Mucosa of rectum (tissue), 2 donors: ENCODE measurements around the gene SERINC1.
"Not testable (repeated sequence)": the region's sequence is repeated elsewhere in the genome, so short reads cannot be mapped to it uniquely, and the experiment has no call there.

ENCODE experiments used
- H3K27ac ChIP-seq, 2 donors: one replicate each; pipeline ENCODE4 v1.7.0; 2013; ENCODE audit warnings: inconsistent platforms in 2 of 2, low read depth in 2 of 2, low read length in 2 of 2
- H3K27me3 ChIP-seq, 2 donors: one replicate each; pipeline ENCODE4 v1.7.0; 2013; ENCODE audit warnings: low read length in 2 of 2; ENCODE audit not compliant: control insufficient read depth in 2 of 2, insufficient read depth in 2 of 2
- H3K36me3 ChIP-seq, 2 donors: one replicate each; pipeline ENCODE4 v1.7.0; 2013; ENCODE audit warnings: low read length in 2 of 2; ENCODE audit not compliant: control insufficient read depth in 2 of 2, insufficient read depth in 2 of 2
- H3K4me1 ChIP-seq, 2 donors: one replicate each; pipeline ENCODE4 v1.7.0; 2013; ENCODE audit warnings: low read length in 2 of 2, mild to moderate bottlenecking in 1 of 2; ENCODE audit not compliant: control insufficient read depth in 2 of 2, insufficient read depth in 2 of 2
- H3K4me3 ChIP-seq, 2 donors: one replicate each; pipeline ENCODE4 v1.7.0; 2013; ENCODE audit warnings: low read length in 2 of 2
- H3K9ac ChIP-seq, 2 donors: one replicate each; pipeline ENCODE4 v1.7.0; 2013; ENCODE audit warnings: low read length in 2 of 2, low read depth in 1 of 2, mild to moderate bottlenecking in 1 of 2
- H3K9me3 ChIP-seq, 2 donors: one replicate each; pipeline ENCODE4 v1.7.0; 2013; ENCODE audit warnings: low read length in 2 of 2; ENCODE audit not compliant: control insufficient read depth in 2 of 2
- donor health status: healthy.
- donor health status: Normal muscosa, but diverticular disease.

The SERINC1 gene

GRCh38 chr6:122471107-122472021 lies at the start of gene SERINC1:
Gene SERINC1 (minus strand): TSS chr6:122471807. CDS start chr6:122471737, 70 bp downstream.
- peaks cover 0 to 7% of the 10 kb centered on the region in 2 donors for H3K4me1 ChIP-seq
- H3K9me3 ChIP-seq: no peaks in the 10 kb centered on the region

GRCh38 chr6:122511193-122511924 lies 39.8 kb upstream of the SERINC1 start:
- Histone ChIP-seq H3K36me3 (no peaks in the 10 kb centered on the region), H3K4me1 (no peaks in the 10 kb centered on the region), H3K9me3 (no peaks in the 10 kb centered on the region), H3K27ac (no peak overlapping the region), H3K4me3 (no peak overlapping the region), H3K27me3 (no peaks in the 10 kb centered on the region), H3K9ac (no peak overlapping the region)

More at GRCh38 chr6:122471107-122472021, at the start of gene SERINC1:
- H3K27ac ChIP-seq: peak within 1 kb of the TSS; percentile 97 to 98
- H3K36me3 ChIP-seq: no peaks in the 10 kb centered on the region
- H3K4me3 ChIP-seq: peak within 1 kb of the TSS; percentile 100
- H3K9ac ChIP-seq: peak within 1 kb of the TSS; percentile 97 to 99
- no peaks in the 10 kb centered on the region for H3K27me3 ChIP-seq

GRCh38 chr6:122505170-122505569 lies 33.6 kb upstream of the SERINC1 start:
- H3K27me3 ChIP-seq, H3K4me1 ChIP-seq, H3K4me3 ChIP-seq, H3K9ac ChIP-seq, H3K36me3 ChIP-seq, H3K27ac ChIP-seq: not testable (repeated sequence)
- H3K9me3 ChIP-seq: peaks cover 8 to 11% of the 10 kb centered on the region in 2 donors

GRCh38 chr6:122501475-122501874 lies 29.9 kb upstream of the SERINC1 start:
- Histone ChIP-seq H3K36me3 (no peaks in the 10 kb centered on the region), H3K9ac (no peak overlapping the region), H3K27ac (no peak overlapping the region), H3K9me3 (peaks cover 11 to 18% of the 10 kb centered on the region in 2 donors), H3K4me3 (no peak overlapping the region), H3K27me3 (no peaks in the 10 kb centered on the region), H3K4me1 (no peaks in the 10 kb centered on the region)

GRCh38 chr6:122495612-122496011 lies 24.0 kb upstream of the SERINC1 start:
- H3K9ac ChIP-seq: no peak overlapping the region
- no peaks in the 10 kb centered on the region for H3K27me3 ChIP-seq
- H3K4me3 ChIP-seq: no peak overlapping the region
- no peak overlapping the region for H3K27ac ChIP-seq
- no peaks in the 10 kb centered on the region for H3K36me3 ChIP-seq
- no peaks in the 10 kb centered on the region for H3K4me1 ChIP-seq
- peaks cover 2 to 7% of the 10 kb centered on the region in 2 donors for H3K9me3 ChIP-seq

GRCh38 chr6:122494665-122495272 lies 23.2 kb upstream of the SERINC1 start:
- peaks cover 2 to 7% of the 10 kb centered on the region in 2 donors for H3K9me3 ChIP-seq
- H3K27ac ChIP-seq: no peak overlapping the region
- H3K36me3 ChIP-seq: no peaks in the 10 kb centered on the region
- no peak overlapping the region for H3K4me3 ChIP-seq
- no peaks in the 10 kb centered on the region for H3K4me1 ChIP-seq
- H3K9ac ChIP-seq: no peak overlapping the region
- no peaks in the 10 kb centered on the region for H3K27me3 ChIP-seq

GRCh38 chr6:122491919-122492555 lies 20.4 kb upstream of the SERINC1 start:
- Histone ChIP-seq H3K9me3 (peaks cover under 1 to 2% of the 10 kb centered on the region in 2 donors), H3K9ac (no peak overlapping the region), H3K4me3 (no peak overlapping the region), H3K4me1 (no peaks in the 10 kb centered on the region), H3K36me3 (no peaks in the 10 kb centered on the region), H3K27me3 (no peaks in the 10 kb centered on the region), H3K27ac (no peak overlapping the region)

- Histone ChIP-seq H3K4me3 (no peak overlapping the region), H3K27me3 (no peaks in the 10 kb centered on the region)
These were observed 19.0 kb upstream of the SERINC1 start for GRCh38 chr6:122490607-122491006.

GRCh38 chr6:122484760-122485159 lies 13.2 kb upstream of the SERINC1 start:
- Histone ChIP-seq H3K9ac (no peak overlapping the region), H3K9me3 (no peaks in the 10 kb centered on the region), H3K27me3 (no peaks in the 10 kb centered on the region), H3K36me3 (no peaks in the 10 kb centered on the region), H3K27ac (no peak overlapping the region), H3K4me3 (no peak overlapping the region), H3K4me1 (no peaks in the 10 kb centered on the region)

More at GRCh38 chr6:122490607-122491006, 19.0 kb upstream of the SERINC1 start:
- H3K9ac ChIP-seq: no peak overlapping the region
- no peaks in the 10 kb centered on the region for H3K9me3 ChIP-seq
- no peaks in the 10 kb centered on the region for H3K4me1 ChIP-seq
- H3K36me3 ChIP-seq: no peaks in the 10 kb centered on the region
- no peak overlapping the region for H3K27ac ChIP-seq
